GM12878 (cell line): ENCODE results near the gene AKT1. TPM values are rescaled to one million over a fixed set of nuclear protein-coding genes. Genes with fewer than 3 reads are reported as not detected.
A peak's percentile ranks its signal among the peaks of the same experiment; 100 is the strongest.

Experiments used
- ATAC-seq: fragments of 200-7000 bp; cut with Tn5 transposase; 3 replicates; pipeline ENCODE4 v1.9.1; 2020; ENCODE audit warnings: mild to moderate bottlenecking, moderate library complexity
- BruUV-seq: library from RNA; stranded (reverse); fragments of 400-500 nt; replicated peaks from 2 replicates; lab custom pipeline; 2021; lab: Mats Ljungman, UMichigan
- CTCF ChIA-PET: fragments of 300-600 bp; sonication (Branson Sonifier 250); formaldehyde crosslinking; extraction: SDS; loops from one replicate; lab custom pipeline; 2021; ENCODE audit warnings: inconsistent platforms; lab: Yijun Ruan, JAX
- POLR2A ChIA-PET: fragments of 350-600 bp; formaldehyde crosslinking; extraction: SDS; loops from one replicate; lab custom pipeline; 2021; ENCODE audit warnings: inconsistent platforms; lab: Charles Lee
- RAD21 ChIA-PET: fragments of 300-600 bp; sonication (Branson Sonifier 250); formaldehyde crosslinking; loops from one replicate; lab custom pipeline; 2023; ENCODE audit warnings: antibody characterized with exemption; ENCODE audit not compliant: unreplicated experiment; lab: Charles Lee
- SMC1A ChIA-PET: fragments of 300-600 bp; sonication (Branson Sonifier 250); formaldehyde crosslinking; loops from one replicate; lab custom pipeline; 2023; ENCODE audit not compliant: unreplicated experiment, uncharacterized antibody; lab: Charles Lee
- DNase-seq: peaks from one replicate; pipeline ENCODE4 v3.0.0-alpha.2; 2011; ENCODE audit warnings: low read depth, low spot score
- FAIRE-seq: peaks from 3 replicates; lab custom pipeline; 2011; peaks lifted over from hg19 to GRCh38; lab: Jason Lieb, UNC
- H2AFZ ChIP-seq: 2 replicates; pipeline ENCODE4 v1.6.0; 2011; ENCODE audit warnings: low read depth, low read length, control low read depth; ENCODE audit not compliant: control insufficient read depth
- H3K27ac ChIP-seq: 2 replicates; pipeline ENCODE4 v1.5.1; 2011; ENCODE audit warnings: control low read depth; ENCODE audit not compliant: control insufficient read depth, insufficient read depth
- H3K27me3 ChIP-seq, 2 experiments: replicated peaks in 1 of 2; 2 replicates each; pipeline versions ENCODE4 v1.6.0 to v1.6.1; 2011; ENCODE audit warnings: low read length in 1 of 2; ENCODE audit not compliant: control insufficient read depth in 2 of 2, insufficient read depth in 2 of 2
- H3K36me3 ChIP-seq, 2 experiments: 2 replicates each; pipeline ENCODE4 v1.5.1; 2011; ENCODE audit warnings: low read length in 1 of 2; ENCODE audit not compliant: control insufficient read depth in 2 of 2, insufficient read depth in 2 of 2
- H3K4me1 ChIP-seq: 2 replicates; pipeline ENCODE4 v1.6.1; 2011; ENCODE audit warnings: mild to moderate bottlenecking, low read length, moderate library complexity, mixed read lengths; ENCODE audit not compliant: control insufficient read depth, insufficient read depth
- H3K4me2 ChIP-seq: 2 replicates; pipeline ENCODE4 v1.6.0; 2011; ENCODE audit warnings: control low read depth; ENCODE audit not compliant: control insufficient read depth, insufficient read depth
- H3K4me3 ChIP-seq: fragments of 200-600 bp; sonication (generic); 2 replicates; pipeline ENCODE4 v1.5.1; 2016
- H3K79me2 ChIP-seq: 2 replicates; pipeline ENCODE4 v1.6.0; 2011; ENCODE audit warnings: low read length; ENCODE audit not compliant: control insufficient read depth, insufficient read depth
- H3K9ac ChIP-seq: 2 replicates; pipeline ENCODE4 v1.8.0; 2011; ENCODE audit warnings: low read length, control low read depth, mixed read lengths; ENCODE audit not compliant: control insufficient read depth, insufficient read depth
- H3K9me3 ChIP-seq: replicated peaks from 3 replicates; pipeline ENCODE4 v1.5.1; 2011; ENCODE audit warnings: mild to moderate bottlenecking, low read length; ENCODE audit not compliant: control insufficient read depth, insufficient read depth
- H4K20me1 ChIP-seq: 2 replicates; pipeline ENCODE4 v1.6.0; 2011; ENCODE audit not compliant: control insufficient read depth, insufficient read depth
- MEF2A ChIP-seq: IDR thresholded peaks from 2 replicates; pipeline ENCODE4 v1.6.1; 2011; ENCODE audit warnings: low read depth, mild to moderate bottlenecking, low read length, moderate library complexity; ENCODE audit not compliant: insufficient read depth
- ZBTB33 ChIP-seq: fragments of 450-650 bp; IDR thresholded peaks from 2 replicates; pipeline ENCODE4 v1.6.1; 2017; ENCODE audit warnings: mild to moderate bottlenecking
- WGBS: methylation state at CpG from one replicate; pipeline ENCODE4 v1.1.6; 2016; ENCODE audit warnings: low lambda C conversion rate; ENCODE audit not compliant: insufficient replicate concordance, insufficient coverage; ENCODE audit errors: missing lambda C conversion rate; 5-methylcytosine and 5-hydroxymethylcytosine counted together
- in situ Hi-C: fragments of 300-500 bp; cut with MboI; formaldehyde crosslinking; loops from 9 replicates; pipeline ENCODE4 v1.14.3; 2018; ENCODE audit warnings: mixed read lengths
- intact Hi-C: fragments of 100-400 bp; cut with micrococcal nuclease; formaldehyde crosslinking; loops from one replicate; pipeline ENCODE4 v1.14.2; 2022; ENCODE audit not compliant: unreplicated experiment
- polyA plus RNA-seq, 11 experiments: library from polyadenylated mRNA; depleted of rRNA in 4 of 11; unstranded in 6 of 11; stranded (reverse) in 5 of 11; fragments of >200 nt; fragmentation: Nextera tagmentation in 4 of 11; fragmentation: Illumina TruSeq in 1 of 11; extraction: Ambion mirVana in 4 of 11; extraction: Trizol in 1 of 11; gene quantifications; 1 replicate in 1 of 11; 2 replicates in 10 of 11; pipeline versions ENCODE4 v1.2.1 to v1.2.3, GENCODE V29; 2011 to 2016; ENCODE audit warnings: inconsistent platforms in 2 of 11, missing spikeins in 2 of 11, low read depth in 1 of 11
- total RNA-seq, 4 experiments: library from RNA; depleted of rRNA in 3 of 4; stranded (reverse); fragments of >200 nt in 3 of 4; fragmentation: Illumina TruSeq in 1 of 4; extraction: Trizol in 1 of 4; gene quantifications; 2 replicates each; pipeline versions ENCODE4 v1.2.1 to v1.2.3, GENCODE V29; 2013 to 2021
- TF ChIP-seq, protein P1 (sequence below), 3 experiments: IDR thresholded peaks in 2 of 3; conservative IDR thresholded peaks in 1 of 3; 2 replicates each; pipeline ENCODE4 v1.5.1; 2011; ENCODE audit warnings: low read depth in 3 of 3, low read length in 3 of 3, mild to moderate bottlenecking in 3 of 3, control low read depth in 2 of 3, moderate library complexity in 2 of 3, inconsistent platforms in 1 of 3, mixed read lengths in 1 of 3; ENCODE audit not compliant: control insufficient read depth in 2 of 3, insufficient read depth in 1 of 3; ENCODE audit errors: extremely low read depth in 1 of 3

AKT1 gene
- total and polyA plus RNA-seq, 10 of the 15 experiments (the other 5 are each of a cell fraction or from before 2014, with no cell fraction given) = 0.63 to 110 (median 58.9) TPM

DNA sequence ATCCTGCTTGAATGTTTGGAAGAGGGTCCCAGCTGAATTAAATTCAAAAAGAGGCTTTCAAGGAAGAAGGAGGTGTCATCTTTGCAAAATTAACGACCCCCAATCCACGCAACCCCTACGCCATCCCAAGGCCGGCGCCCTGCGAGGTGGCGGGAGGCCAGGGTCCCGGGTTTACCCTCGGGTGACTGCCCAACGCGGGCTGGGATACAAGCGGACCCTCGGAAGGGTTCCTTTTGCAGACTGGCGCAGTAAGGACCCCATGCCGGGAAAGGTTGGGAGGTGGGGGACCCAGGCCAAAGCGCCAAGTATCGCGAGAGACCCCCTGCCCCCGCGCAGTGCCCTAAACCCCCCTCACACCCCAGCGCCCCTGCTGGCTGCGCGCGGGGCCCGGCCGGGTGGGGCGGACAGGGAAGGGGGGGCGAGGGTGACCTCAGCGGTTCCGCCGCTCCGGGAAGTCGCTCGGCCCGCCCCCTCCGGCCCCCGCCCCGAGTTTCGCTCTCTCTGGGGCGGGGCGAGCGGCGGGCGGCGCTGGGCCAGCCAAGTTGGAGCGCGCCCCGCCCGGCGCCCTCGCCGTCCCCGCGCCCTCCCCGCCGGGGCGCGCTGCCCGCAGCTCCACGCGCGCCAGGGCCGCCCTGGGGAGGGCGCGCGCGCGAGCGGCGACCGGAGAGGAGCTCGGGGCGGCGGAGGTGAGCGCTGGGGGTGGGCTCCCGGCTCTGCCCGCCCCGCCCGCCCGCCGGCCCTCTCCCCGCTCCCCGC lies 4.6 kb upstream of the AKT1 start (continued):
- TF ChIP-seq, protein P1, sequence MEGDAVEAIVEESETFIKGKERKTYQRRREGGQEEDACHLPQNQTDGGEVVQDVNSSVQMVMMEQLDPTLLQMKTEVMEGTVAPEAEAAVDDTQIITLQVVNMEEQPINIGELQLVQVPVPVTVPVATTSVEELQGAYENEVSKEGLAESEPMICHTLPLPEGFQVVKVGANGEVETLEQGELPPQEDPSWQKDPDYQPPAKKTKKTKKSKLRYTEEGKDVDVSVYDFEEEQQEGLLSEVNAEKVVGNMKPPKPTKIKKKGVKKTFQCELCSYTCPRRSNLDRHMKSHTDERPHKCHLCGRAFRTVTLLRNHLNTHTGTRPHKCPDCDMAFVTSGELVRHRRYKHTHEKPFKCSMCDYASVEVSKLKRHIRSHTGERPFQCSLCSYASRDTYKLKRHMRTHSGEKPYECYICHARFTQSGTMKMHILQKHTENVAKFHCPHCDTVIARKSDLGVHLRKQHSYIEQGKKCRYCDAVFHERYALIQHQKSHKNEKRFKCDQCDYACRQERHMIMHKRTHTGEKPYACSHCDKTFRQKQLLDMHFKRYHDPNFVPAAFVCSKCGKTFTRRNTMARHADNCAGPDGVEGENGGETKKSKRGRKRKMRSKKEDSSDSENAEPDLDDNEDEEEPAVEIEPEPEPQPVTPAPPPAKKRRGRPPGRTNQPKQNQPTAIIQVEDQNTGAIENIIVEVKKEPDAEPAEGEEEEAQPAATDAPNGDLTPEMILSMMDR (IDR thresholded peaks at IDR 0.05 in 2 of 3, conservative IDR thresholded peaks at IDR 0.05 in 1 of 3; ENCODE audit: control insufficient read depth in 2 of 3, extremely low read depth in 1 of 3, insufficient read depth in 1 of 3, low read depth in 3 of 3, low read length in 3 of 3) = peak in 1 of 3 experiments; percentile 41; a peak in 2 of 6 replicates
- no peak for TF ChIP-seq ZBTB33

GRCh38 chr14:104799244-104800014 lies 3.9 kb upstream of the AKT1 start:
- SMC1A ChIA-PET = interaction anchor here (1.6 kb wide), 1 partner anchor 18 kb away, joined by 3 read pairs; no protein-coding TSS in a partner anchor
- Histone ChIP-seq H3K4me3 (no peak overlapping the region), H2AFZ (no peak overlapping the region), H3K36me3 (no peaks in the 10 kb centered on the region), H3K4me1 (peaks cover 17% of the 10 kb centered on the region), H3K27me3 (peaks cover 0 to 3% of the 10 kb centered on the region in 2 experiments; a peak in 2 of 4 replicates), H3K4me2 (peak overlapping the region; percentile 50)
- RAD21 ChIA-PET = no interaction called here
- CTCF ChIA-PET = no interaction called here
- TF ChIP-seq MEF2A = no peak
- TF ChIP-seq, protein P1 (IDR thresholded peaks at IDR 0.05 in 2 of 3, conservative IDR thresholded peaks at IDR 0.05 in 1 of 3; ENCODE audit: control insufficient read depth in 2 of 3, extremely low read depth in 1 of 3, insufficient read depth in 1 of 3, low read depth in 3 of 3, low read length in 3 of 3) = peak in 1 of 3 experiments; percentile 5; a peak in 1 of 6 replicates
- TF ChIP-seq, all 136 proteins: peak for 1
- Histone ChIP-seq H3K79me2 (peaks cover 6% of the 10 kb centered on the region), H4K20me1 (no peaks in the 10 kb centered on the region), H3K27ac (no peak overlapping the region), H3K9me3 (no peaks in the 10 kb centered on the region), H3K9ac (peak overlapping the region; percentile 22; the same call in 1 of the 2 replicates)
- DNase-seq (no peak), ATAC-seq (no peak), FAIRE-seq (no peak)
- intact Hi-C loops (no loop called here), in situ Hi-C loops (no loop called here)
- 44% methylated on average over 21 of the region's 21 CpGs for WGBS
- POLR2A ChIA-PET = no interaction called here
- BruUV-seq = no TSS peak
